Right ventricle myocardium inferior (tissue), 1 donor: ENCODE data around the gene HEATR3. TPM values are rescaled to one million over a fixed set of nuclear protein-coding genes. Genes with fewer than 3 reads are reported as not detected.

Experiments
- ATAC-seq: fragments of 200-7000 bp; cut with Tn5 transposase; one replicate; pipeline ENCODE4 v1.9.1; 2020; ENCODE audit warnings: mild to moderate bottlenecking, moderate library complexity
- DNase-seq: peaks from one replicate; pipeline ENCODE4 v3.0.0; 2021; ENCODE audit errors: missing footprints
- intact Hi-C: fragments of 100-400 bp; cut with DNase I; formaldehyde crosslinking; loops from one replicate; pipeline ENCODE4 v1.11.0; 2022
- total RNA-seq: library from RNA; stranded (reverse); fragmentation: NEBNext Ultra II Directional; extraction: Animal tissue kit (Norgen Biotek cat#: 25700); gene quantifications from one replicate; pipeline ENCODE4 v1.2.1, GENCODE V29; 2021
- donor health status: DM: no; HTN: yes; CAD: no; lungs with severe emphysema.

Gene HEATR3
- total RNA-seq, 1 donor from 2014 or later, result 10.1 TPM

DNA sequence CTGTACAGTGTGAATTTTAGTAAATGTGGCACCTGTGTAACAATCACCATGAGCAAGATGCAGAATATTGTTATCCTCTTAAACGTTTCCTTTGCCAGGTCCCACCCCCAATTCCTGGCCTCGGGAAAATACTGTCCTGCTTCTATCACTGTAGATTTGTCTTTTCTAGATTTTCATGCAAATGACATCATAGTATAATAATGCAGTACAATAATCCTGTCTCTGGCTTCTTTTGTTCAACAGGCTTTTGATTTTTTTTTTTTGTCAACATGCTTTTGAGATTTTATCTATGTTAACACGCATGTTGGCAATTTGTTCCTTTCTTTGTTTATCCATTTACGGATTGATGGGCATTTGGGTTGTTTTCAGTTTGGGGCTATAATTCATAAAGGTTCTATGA lies 20.4 kb upstream of the HEATR3 start:
- DNase-seq (no peak), ATAC-seq (no peak)
- intact Hi-C loops, result no loop called here

DNA sequence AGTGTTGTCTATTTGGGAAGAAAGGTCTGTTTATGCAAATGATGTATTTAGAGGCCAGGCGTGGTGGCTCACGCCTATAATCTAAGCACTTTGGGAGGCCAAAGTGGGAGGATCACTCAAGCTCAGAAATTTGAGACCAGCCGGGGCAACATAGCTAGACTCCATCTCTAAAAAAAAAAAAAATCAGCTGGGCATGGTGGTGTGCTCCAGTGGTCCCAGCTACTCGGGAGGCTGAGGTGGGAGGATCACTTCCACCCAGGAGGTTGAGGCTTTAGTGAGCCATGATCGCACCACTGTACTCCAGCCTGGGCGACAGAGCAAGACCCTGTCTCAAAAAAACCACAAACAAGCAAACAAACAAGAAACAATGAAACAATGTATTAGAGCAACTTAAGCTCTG lies 18.9 kb upstream of the HEATR3 start:
- ATAC-seq (no peak), DNase-seq (no peak)
- intact Hi-C loops, result no loop called here

DNA sequence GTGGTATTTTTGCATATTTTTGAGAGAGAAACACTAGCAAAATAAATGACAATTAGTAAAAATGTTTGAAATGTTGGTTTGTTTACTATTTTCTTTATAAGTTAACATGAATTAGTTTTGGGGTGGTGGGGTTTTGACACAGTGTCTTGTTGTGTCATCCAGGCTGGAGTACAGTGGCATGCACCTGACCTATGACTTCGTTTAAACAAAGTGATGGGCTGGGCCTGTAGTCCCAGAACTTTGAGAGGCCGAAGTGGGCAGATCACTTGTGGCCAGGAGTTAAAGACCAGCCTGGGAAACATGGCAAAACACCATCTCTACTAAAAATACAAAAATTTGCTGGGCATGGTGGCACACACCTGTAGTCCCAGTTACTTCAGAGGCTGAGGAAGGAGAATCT lies 17.9 kb upstream of the HEATR3 start:
- no peak for ATAC-seq

DNA sequence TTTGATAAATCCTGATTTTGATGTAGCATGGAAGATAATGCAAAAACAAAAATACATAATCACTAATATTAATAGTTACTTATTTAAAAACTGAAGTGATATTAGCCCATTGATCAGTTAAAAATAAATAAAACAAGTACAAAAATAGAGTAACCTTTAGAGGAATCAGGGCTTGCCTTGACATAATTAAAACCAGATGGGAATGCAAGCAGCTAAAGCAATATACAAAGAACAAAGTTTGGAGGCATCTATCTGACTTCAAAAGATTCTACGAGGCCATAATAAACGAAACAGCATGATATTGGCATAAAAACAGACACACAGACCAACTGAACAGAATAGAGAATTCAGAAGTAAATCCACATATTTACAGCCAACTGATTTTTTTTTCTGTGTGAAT lies 15.0 kb upstream of the HEATR3 start:
- DNase-seq (no peak), ATAC-seq (no peak)
- intact Hi-C loops, result no loop called here

More for the DNA sequence above, 17.9 kb upstream of the HEATR3 start:
- no peak for DNase-seq
- intact Hi-C loops, result no loop called here

DNA sequence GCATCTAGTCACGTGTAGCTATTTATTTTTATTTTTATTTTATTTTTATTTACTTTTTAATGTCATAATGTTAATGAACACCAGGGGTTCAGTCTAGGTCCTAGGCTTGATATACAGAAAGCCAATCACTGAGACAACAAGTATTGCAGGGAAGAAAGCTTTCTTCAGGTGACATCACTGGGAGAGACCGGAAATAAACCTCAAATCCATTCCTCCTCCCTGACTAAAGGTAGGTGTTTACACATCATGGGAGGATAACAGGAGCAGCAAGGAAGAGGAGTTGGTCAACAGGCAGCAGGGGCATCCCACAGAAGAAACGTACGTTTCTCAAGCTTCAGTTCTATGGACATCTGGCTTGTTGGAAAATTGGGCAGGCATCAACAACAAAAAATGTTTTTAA lies 9.5 kb upstream of the HEATR3 start:
- ATAC-seq, result no peak
- intact Hi-C loops, result no loop called here

DNA sequence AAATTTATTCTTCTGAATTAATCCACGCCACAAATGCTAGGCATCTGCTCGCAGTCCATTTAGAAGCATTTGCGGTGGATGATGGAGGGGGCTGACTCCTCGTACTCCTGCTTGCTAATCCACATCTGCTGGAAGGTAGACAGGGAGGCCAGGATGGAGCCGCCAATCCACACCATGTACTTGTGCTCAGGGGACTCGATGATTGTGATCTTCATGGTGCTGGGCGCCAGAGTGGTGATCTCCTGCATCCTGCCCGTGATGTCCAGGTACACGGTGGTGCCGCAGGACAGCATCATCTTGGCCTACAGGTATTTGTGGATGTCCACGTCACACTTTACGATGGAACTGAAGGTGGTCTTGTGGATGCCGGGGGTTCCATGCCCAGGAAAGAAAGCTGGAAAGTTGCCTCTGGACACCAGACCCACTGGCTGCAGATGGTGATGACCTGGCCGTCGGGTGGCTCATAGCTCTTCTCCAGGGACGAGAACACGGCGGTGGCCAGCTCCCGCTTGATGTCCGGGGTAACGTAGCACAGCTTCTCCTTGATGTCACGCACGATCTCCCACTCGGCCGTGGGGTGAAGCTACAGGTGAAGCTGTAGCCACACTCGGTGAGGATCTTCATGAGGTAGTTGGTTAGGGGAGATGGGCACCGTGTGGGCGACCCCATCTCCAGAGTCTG lies 7.5 kb upstream of the HEATR3 start:
- no peak for DNase-seq
- intact Hi-C loops, result no loop called here
- ATAC-seq, result no peak

More for the DNA sequence above, 9.5 kb upstream of the HEATR3 start:
- no peak for DNase-seq

DNA sequence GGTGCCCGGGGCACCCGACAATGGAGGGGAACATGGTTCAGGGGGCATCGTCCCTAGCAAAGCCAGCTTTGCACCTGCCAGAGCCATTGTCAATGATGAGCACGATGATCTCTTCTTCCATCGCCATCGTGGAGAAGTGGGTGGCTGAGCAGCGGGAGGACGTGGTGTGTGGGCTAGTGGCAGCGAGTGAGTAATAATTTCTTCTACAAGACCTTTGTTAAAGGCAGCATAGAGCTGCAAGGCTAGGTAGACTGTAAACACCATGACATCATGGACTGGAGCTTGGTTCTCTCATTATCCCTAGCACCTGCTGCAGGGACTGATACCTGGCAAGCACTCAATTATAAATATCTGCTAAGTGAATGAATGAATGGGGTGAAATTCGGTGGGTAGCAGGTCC lies 6.7 kb upstream of the HEATR3 start:
- no peak for ATAC-seq
- intact Hi-C loops, result no loop called here
- DNase-seq, result no peak

DNA sequence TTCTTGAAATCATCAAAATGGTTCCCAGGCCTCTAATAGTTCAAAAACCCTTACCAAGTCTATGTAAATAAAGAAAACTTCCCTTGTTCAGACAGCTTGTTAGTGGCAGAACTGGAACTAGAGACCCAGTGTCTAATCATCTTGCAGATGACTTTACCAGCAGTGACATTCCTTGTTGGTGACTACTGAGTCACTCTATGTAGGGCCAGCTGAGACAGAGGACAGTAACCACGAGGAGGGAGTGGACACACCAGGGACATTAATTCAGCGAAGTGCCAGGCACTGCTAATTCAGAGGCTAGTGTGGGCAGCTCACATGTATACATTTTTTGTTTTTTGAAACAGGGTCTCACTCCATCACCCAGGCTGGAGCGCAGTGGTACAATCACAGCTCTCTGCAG lies 6.1 kb upstream of the HEATR3 start:
- intact Hi-C loops, result no loop called here
- no peak for ATAC-seq
- DNase-seq, result no peak

DNA sequence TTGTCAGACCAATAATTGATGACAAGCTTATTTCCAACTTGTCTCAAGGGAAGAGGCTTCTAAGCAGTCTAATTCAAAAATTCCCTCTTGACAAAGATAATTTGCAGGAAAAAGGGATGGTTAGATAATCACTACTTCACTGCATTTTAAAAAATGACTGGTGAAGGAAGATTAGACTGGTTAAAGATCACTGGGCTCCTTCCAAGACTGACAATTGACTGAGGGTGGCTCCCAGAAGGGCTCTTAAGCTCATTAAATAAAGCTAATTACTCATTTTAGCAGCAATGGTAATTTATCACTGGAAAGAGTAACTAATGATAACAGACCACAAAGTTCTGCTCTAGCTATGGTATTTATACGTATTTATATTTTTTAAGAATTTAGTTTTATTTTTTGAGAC lies 4.4 kb upstream of the HEATR3 start:
- intact Hi-C loops, result no loop called here
- no peak for DNase-seq
- no peak for ATAC-seq

DNA sequence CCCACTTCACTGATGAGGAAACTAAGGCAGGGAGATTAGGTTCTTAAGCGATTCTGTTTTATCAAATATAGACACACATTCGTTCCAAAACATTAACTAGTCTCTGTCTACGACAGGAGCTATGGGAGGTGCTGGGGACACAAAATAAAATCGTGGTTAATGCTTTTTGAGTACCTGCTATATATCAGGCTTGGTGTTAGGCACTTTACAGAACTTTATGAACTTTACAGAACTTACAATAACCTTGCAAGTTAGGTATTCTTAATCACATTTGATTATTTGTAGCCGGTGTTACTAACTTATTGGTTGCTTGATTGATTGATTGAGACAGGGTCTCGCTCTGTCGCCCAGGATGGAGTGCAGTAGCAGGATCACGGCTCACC lies 538 bp upstream of the HEATR3 start:
- intact Hi-C loops, result loop anchor here (2.0 kb wide), 1 partner anchor 40 kb away; the partner anchor contains the start of gene CNEP1R1
- ATAC-seq, result no peak
- DNase-seq, result no peak

DNA sequence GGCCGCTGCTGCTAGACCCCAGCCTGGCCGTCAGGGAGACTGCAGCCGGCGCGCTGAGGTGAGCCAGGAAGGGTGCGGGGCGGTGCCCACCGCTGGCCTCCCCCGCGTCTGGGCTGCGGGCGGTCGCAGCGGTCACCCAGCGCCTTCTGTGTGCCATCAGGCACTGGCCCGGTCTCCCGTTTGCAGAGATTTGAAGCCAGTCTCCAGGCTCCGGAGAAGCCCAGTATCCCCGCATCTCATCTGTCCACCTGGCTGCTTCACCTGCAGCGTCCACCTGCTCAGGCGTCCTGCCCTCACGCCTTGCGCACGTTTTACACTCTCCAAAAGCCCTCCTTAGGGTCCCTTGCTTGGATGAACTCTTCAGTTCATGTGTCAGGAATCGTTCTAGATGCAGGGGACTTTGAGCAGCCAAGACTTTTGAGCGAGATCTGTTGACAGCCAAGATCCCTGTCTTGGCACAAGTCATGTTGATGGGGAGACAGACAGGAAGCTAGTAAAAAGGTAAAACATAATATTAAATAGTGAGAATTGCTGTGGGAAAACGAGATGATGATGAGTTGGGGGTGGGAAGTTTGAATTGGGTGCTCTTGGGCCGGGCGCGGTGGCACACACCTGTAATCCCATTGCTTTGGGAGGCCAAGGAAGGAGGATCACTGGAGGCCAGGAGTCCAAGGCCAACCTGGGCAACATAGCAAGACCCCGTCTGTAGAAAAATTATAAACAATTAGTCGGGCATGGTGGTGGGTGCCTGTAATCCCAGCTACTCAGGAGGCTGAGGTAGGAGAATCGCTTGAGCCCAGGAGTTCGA lies 916 bp downstream of the HEATR3 start:
- ATAC-seq, result no peak
- intact Hi-C loops, result no loop called here
- no peak for DNase-seq

DNA sequence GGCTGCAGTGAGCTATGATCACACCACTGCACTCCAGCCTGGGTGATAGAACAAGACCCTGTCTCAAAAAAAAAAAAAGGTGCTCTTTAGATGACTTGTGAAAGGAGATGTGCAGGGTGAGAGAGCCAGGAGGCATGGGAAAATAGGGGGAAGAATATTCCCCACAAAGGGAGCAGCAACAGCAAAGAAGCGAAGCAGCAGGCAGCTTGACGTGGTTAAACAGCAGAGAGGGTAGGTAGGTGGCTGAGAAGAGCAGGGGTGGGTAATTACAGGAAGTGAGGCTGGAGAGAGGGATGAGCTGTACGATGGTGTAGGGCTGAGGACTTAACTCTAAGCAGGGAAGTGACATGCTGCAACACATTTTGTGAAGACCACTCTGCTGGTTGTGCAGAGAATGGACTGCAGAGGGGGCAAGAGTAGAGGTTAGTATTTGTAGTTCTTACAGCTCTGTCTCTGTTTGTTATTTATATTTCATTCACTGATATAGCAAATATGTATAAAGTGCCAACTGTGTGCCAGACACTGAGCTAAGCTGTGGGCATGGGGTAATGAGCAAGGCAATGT lies 1.6 kb downstream of the HEATR3 start:
- no peak for DNase-seq
- intact Hi-C loops, result no loop called here
- no peak for ATAC-seq

DNA sequence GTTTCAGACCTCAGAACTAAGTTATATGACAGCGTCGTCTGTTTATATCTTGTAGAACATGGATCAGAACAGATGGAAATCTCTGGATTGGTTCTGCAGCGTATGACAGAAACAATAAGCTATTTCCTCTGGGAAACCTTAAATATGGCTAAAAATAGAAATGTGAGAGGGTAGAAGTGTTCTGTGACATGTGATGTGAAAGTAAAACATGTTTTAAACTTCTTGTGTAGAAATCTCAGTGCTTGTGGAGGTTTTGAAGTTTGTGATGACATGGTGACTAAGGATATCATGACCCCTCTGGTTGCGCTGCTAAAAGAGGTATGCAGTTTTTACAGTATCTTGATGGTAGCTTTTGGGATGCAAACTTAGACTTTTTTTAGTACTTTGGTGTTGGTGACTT lies 2.8 kb downstream of the HEATR3 start:
- ATAC-seq, result no peak
- intact Hi-C loops, result no loop called here
- DNase-seq, result no peak

DNA sequence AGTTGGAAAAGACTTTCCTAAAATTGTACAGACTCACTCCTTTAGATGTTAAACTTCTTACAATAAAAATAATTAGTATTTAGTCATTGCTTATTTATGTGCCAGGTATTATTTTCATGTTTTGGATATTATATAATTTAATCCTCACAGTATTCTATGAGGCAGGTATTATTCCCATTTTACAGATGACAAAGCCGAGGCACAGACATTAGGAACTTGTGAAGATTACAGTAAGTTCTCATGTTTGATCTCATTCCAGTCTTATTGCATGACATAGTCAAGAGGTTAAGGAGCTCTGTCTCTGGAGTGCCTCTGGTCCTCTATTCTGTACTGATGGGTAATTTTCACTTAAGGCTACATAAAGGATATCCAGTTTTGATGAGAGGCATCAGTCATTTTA lies 3.3 kb downstream of the HEATR3 start:
- intact Hi-C loops, result no loop called here
- ATAC-seq, result no peak

DNA sequence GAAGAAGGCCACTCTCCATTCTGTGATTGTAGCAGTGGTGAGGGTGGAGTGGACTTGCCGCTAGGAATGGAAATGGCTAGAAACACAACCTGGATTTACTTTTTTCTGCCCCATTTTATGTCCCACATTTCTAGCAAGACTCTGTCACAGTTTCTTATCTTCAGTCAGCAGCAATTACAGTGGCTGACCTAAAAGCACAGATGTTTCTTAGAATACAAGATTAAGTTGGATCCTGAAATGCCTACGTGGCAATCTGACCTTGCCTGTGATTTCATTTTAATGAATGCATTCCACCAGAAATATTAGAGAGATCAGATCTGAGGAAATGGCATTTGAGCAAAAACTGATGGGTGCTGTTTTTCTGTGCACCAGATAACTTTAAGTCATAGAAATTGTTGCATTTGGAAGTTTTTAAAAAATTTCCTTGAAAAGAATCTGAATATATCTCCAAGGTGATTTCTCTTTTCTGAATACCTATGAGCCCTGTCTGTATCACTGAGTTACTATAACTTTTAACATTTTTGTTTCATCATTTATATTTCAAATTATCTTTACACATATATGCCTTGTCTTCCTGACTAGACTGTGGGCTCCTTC lies 5.4 kb downstream of the HEATR3 start:
- ATAC-seq, result no peak
- intact Hi-C loops, result no loop called here
- no peak for DNase-seq

More for the DNA sequence above, 3.3 kb downstream of the HEATR3 start:
- DNase-seq, result no peak

DNA sequence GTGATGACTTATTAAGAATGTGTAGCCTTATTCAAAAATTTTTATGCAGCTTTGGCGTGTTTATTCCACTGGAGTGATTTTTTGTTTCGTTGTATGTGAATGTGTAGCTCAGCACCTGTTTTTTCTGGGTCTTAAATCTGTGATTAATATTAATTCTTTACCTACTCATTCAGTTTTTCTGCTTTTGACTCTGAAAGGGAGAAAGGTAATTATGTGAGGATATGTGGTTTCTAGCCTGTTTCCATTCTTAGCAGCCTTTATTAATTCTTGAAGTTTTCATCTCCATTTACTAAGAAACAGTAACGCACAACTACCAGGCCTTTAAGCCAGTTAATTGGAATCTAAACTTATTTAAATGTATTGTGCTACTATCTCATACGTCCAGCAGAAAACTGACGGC lies 7.0 kb downstream of the HEATR3 start:
- intact Hi-C loops, result no loop called here
- ATAC-seq (no peak), DNase-seq (no peak)

DNA sequence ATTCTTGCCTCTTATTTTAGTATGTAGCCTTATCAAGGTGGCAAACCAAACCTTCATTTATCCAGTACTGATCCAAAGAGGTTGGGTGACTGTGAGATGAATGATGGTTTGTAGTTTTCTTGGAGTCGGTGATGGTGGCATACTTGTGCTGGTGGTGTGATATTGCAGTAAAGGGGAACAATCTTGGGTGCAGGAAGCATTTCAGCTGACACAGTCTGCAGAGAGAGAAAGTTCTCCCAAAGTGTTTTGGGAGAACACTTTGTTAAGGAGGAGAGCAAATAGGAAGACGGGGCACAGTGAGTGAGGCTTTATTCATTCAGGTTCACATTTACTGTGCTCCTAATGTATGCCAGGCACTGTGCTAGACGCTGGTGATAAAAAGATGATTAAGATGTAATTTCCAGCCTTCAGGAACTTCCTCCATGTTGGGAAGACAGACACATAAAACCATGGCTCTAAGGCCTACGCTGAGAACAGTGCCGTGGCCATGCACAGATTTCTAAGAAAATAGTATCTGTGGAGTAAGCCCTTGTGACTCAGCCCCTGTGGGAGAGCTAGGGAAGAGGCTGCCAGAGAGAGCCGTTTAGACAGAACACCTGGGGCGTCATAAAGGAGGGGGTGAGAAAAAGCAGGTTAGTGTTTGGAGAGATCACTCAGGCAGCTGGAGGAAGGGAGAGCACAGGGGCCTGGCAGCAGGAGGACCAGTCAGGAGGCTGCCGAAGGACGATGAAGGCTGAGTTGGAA lies 13.8 kb downstream of the HEATR3 start:
- intact Hi-C loops, result no loop called here
- no peak for DNase-seq
- no peak for ATAC-seq

DNA sequence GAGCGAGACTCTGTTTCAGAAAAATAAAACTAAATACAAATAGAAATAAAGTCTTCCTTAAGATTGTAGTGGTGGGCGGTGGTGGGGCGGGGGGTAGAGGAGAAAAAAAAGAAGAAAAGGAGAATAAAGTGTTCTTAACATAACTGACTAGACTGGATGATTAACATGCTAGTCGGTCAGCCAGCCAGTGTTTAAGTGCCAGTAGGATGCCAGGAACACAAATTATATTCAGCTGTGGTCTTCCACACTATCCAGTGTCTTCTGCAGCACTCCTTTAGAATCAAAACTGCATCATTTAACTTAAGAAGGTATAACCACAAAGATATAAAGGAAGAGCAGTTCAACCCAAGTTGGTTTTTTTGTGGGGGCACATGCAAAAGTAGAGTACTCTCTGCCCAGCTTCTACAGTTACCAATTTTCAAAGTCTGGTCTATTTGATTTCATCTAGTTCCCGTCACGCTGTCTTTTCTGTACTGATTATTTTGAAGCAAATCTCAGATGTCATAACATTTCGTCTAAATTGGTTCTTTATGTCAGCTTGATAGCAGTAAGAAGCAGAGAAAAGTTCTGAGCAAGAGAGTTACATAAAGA lies 15.8 kb downstream of the HEATR3 start:
- intact Hi-C loops, result no loop called here
- DNase-seq (no peak), ATAC-seq (no peak)

DNA sequence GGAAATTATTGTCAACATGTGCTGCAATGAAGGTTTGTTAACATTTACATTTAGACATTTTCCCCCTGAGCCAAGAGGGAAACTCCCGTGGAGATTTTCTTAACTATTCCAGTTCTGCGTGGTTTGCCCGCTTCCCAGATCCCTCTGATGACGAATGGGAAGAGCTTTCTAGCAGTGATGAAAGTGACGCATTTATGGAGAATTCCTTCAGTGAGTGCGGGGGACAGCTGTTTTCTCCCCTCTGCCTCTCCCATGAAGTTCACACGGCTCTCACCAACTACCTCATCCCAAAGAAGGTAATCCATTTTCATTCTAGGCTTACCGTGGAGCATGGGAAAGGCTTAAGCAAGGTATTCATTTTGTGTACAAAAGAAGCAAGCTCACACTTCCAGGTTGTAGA lies 18.2 kb downstream of the HEATR3 start:
- intact Hi-C loops, result no loop called here
- DNase-seq, result no peak
- no peak for ATAC-seq
